ENCODE measurements around the gene EGR4.
A peak's percentile ranks its signal among the peaks of the same experiment; 100 is the strongest.

EGR4 gene

DNA sequence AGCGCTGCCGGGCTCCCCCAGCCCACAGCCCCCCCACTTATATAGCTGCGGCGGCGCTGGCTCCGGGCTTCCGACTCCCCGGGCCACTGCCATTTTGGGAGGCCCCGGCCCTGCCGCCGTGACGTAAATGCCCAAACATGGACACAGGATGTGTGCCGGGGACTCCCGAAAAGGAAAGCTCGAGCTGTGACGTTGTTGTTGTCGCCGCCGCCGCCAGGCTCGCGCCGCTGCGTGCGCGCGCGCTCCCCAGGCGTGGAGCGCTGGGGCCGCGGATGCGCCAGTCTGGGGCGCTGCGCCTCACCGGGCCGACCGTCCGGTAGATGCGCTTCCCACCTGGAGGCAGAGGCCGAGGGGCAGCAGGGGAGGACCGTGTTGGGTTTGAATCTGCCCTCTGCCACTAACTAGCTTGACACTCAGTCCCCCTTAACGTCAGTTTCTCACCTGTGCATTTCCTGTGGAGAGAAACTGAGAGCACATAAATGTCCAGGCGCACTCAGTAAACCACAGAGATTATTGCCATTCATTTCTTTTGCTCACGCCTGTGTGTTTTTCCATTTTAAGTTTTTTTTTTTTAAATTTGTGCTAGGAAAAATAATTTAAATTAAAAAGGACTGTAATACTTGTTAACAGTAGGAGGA lies at the start of gene EGR4:
TSS of gene EGR4 (minus strand) at position 15 of the 638 bp plus-strand sequence. CDS start 231 bp downstream, outside the sequence.
- DNase-seq (ENCODE audit: low read depth, low spot score) = peak; percentile 86

DNA sequence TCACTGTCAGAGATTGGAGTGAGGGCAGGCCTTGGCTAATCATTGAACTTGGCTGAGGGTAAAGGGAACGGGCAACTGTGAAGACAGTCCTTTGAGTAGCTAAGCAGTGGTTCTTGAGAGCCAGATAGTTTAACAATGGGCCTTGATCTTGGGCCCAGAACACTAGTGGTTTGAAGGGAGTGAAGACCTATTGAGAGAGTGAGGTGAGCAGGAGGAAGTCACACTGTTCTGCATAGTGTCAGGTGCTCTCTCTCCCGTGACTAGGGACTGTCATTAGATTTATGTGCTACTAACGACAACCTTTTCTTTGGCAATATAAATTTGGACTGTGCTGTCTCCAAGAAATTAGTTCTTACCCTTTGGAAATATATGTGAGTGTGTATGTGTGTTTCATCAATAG lies 47.7 kb upstream of the EGR4 start:
- no peak for DNase-seq (ENCODE audit: low read depth, low spot score)

GRCh38 chr2:73339201-73339600 lies 45.9 kb upstream of the EGR4 start:
- DNase-seq (ENCODE audit: low read depth, low spot score) = no peak

- DNase-seq (ENCODE audit: low read depth, low spot score) = no peak
These were observed 44.5 kb upstream of the EGR4 start for GRCh38 chr2:73337828-73338227.

DNA sequence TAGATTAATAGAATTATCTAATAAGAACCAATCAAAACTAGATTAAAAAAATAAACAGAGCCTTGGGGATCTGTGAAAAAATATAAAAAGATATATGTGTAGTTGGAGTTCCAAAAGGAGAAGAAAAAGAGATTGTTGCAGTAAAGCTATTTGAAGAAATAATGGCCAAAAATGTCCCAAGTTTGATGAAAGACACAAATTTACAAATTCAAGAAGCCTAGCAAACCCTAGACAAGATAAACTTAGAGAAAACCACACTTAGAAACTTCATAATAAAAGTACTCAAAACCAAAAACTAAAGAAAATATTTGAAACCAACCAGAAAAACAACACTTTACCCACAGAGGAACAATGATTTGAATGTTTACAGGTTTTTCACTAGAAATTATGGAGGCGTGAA lies 41.3 kb upstream of the EGR4 start:
- no peak for DNase-seq (ENCODE audit: low read depth, low spot score)

DNA sequence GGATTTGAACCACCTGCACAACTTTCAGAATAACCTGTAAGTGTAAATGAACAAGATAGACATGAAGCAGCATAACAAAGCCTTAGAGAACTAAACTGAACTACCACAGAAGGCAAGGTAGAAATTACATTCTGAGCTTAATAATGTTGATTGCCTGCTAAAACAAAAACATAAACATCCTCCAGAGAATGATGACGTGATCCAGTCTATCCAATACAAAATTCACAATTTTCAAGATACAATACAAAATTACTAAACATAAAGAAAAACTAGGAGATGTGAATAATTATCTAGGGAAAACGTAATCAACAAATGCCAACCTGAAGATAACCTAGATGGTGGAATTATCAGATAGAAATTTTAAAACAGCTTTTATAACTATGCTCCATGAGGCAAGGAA lies 40.7 kb upstream of the EGR4 start:
- no peak for DNase-seq (ENCODE audit: low read depth, low spot score)

GRCh38 chr2:73333564-73333963 lies 40.2 kb upstream of the EGR4 start:
- no peak for DNase-seq (ENCODE audit: low read depth, low spot score)

DNA sequence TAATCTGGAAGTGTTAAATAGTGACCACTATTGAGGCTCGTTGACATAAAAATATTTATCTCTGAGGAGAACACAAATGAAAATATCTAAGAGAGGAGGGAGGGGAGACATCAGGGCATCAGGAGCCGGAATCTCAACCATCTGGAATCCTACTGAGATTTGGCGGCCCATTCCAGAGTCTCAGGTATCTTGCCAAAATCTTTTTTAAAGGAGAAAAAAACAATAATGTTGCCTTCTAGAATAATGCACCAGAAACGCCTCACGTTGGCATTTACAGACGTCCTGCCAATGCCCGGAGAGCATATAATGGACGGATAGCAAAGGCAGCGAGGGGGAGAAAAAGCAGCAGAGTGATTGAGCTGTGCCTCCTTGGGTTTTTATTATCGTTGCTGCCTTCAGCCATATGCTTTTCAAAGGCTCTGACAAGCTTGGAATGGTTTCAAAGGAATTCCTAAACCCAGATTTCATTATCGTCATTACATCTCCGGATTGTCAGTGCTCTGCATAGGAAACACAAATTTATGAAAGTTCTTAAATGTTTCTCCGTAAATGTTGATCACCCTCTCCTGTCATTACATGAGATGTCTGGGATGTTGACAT lies 30.9 kb upstream of the EGR4 start:
- DNase-seq (ENCODE audit: low read depth, low spot score) = peak; percentile 3

GRCh38 chr2:73323551-73323950 lies 30.2 kb upstream of the EGR4 start:
- DNase-seq (ENCODE audit: low read depth, low spot score) = no peak

GRCh38 chr2:73314441-73314840 lies 21.1 kb upstream of the EGR4 start:
- DNase-seq (ENCODE audit: low read depth, low spot score) = no peak

DNA sequence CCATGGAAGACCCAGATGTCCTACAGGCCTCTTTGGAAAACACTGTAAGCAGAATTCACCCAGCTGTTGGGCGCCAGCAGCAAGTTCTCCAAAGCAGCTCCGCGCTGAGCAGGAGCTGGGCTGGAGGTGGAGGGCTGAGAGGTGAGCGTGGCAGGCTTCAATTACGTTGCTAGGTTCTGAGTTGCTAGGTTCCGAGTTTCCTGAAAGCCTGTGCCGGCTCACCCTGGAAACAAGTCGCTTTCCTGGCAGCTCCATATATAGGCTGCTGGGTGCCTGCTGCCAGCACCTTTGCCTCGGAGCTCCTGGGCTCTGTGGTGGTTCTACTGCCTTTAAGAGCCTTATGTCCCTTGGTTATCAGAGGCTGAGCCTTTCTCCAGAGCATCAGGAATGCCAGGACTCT lies 14.4 kb upstream of the EGR4 start:
- no peak for DNase-seq (ENCODE audit: low read depth, low spot score)

DNA sequence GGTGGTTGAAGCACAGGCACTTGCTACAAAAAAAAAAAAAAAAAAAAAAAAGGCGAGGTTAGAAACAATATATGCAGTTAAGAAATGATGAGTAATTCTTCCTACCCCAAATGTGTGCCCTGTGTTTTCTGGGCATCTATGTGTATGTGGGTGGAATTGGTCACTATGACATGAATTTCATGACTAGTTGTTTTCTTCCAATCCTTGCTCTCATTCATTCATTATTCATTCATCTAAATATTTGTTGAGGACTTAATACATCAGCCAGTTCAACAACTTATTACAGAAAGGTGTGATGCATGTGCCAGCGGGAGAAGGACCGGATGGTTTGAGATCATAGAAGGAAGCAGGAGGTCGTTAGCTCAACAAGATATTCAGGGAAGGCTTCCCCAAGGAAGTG lies 8.3 kb upstream of the EGR4 start:
- DNase-seq (ENCODE audit: low read depth, low spot score) = no peak

DNA sequence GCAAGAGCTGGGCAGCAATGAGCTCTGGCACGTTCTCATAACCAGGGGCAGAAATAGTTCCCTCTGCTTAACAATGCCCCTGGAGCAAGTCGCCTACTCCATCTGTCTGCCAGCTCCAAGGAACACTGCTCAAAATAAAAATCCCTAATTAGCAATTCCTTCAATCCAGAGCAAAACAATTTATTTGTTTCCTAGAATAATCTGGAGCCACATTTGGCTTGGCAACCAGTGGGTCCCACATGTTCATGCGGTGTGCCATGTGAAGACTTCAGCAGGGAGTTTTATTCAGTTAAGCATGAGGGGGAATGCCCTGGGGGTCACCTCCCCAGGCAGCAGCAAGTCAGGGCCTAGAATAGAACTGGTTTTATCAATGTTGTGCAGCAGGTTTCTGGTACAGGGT lies 7.6 kb upstream of the EGR4 start:
- no peak for DNase-seq (ENCODE audit: low read depth, low spot score)

- no peak for DNase-seq (ENCODE audit: low read depth, low spot score)
These were observed 4.2 kb upstream of the EGR4 start for GRCh38 chr2:73297586-73297985.

DNA sequence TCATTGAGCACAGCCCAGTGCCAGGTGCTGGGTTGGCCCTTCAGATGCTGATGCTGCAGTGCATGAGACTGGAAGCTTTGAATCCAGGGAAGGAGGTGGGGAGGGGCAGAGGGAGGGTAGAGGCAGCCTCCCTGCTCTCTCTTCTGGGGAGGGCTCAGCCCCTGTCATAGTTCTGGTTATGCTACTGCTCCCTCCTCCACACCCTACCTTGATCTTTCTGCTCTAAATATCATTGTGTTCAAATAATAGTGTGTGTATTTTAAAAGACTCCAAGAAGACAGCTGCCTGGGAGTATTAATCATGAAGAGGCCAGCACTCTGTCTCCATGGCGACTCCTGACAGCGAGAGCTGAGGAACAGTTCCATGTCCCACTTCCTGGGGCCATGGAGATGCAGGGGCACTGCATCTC lies 3.8 kb upstream of the EGR4 start:
- peak; percentile 28 for DNase-seq (ENCODE audit: low read depth, low spot score)

DNA sequence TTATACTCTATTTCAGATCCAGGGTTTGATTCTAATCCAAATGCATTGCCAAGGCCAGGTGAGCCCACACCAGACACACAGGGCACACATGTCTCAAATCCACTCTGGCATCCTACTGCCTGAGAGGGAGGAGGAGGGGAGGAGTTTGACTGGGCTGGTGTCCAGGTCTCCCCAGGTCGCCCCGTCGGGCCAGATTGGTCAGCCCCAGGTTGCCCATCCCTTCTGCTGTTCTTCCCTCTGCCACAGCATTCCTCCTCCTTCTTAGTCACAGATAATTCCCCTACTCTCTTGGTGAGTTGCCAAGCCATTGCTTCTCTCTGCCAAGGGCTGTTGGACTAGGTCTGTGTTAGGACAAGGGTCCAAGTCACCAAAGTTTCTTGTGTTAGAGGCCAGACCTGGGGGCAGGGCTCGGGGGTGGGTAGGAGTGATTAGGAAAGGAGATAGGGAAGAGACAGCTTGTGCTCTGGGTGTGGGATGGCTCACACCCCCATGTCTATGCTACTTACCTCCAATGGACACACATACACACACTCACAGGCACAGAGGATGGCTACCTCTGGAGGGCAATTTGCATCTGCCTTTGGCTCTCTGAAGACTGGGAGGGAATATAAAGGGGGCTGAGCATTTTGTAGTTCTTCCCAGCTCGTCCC lies 2.5 kb upstream of the EGR4 start:
- peak; percentile 17 for DNase-seq (ENCODE audit: low read depth, low spot score)

DNA sequence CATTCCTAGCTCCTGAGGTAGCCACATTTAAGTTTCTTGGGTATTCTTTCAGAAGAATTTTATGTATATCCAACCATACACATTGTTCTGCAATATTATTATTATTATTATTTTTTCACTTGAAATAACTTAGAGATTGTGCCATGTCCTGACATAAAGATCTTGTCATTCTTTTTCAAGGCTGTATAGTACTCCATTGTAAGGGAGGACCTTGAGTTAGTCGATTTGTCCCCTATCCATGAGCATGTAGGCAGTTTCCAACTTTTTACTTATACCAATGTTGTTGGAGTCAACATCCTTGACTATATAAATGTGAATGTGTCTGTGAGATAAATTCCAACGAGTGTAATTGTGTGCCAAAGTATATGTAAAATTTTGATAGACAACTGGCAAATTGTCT lies 891 bp upstream of the EGR4 start:
- no peak for DNase-seq (ENCODE audit: low read depth, low spot score)

- peak; percentile 18 for DNase-seq (ENCODE audit: low read depth, low spot score)
These were observed 328 bp downstream of the EGR4 start for GRCh38 chr2:73292906-73293533.

GRCh38 chr2:73292316-73292905 lies 937 bp downstream of the EGR4 start:
- peak; percentile 4 for DNase-seq (ENCODE audit: low read depth, low spot score)

GRCh38 chr2:73291461-73292315 lies 1.7 kb downstream of the EGR4 start:
- peak; percentile 43 for DNase-seq (ENCODE audit: low read depth, low spot score)

DNA sequence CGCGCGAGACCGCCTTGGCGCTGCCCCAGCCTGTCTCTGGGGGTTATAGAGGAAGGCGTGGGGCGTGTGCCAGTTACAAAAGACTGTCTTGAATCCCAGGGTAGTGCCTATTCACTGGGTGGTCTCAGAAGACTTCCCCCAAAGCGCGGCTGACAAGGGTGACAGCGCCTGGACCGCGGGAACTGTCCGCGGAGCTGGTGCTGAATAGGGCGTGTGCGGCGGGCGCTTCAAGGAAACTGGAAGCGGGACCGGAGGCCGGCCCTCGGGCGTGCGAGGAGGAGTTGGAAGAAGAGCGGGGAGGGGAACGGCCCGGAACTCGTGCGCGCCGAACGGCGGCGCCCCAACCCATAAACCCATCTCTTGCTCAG lies 2.3 kb downstream of the EGR4 start:
- peak; percentile 85 for DNase-seq (ENCODE audit: low read depth, low spot score)

Data from astrocyte of the hippocampus (primary cell).